NCI-H128 (cell line): ENCODE measurements around the gene DHTKD1.
"Not testable (repeated sequence)": the region's sequence is repeated elsewhere in the genome, so short reads cannot be mapped to it uniquely, and the experiment has no call there.

ENCODE experiments used
- DNase-seq: peaks from one replicate; lab custom pipeline; 2025; ENCODE audit not compliant: unreplicated experiment; lab: John Stamatoyannopoulos, UW

The DHTKD1 gene

GRCh38 chr10:12135631-12136030 is 66.9 kb downstream of the DHTKD1 start:
- DNase-seq: no peak

- no peak for DNase-seq
Measured at GRCh38 chr10:12140038-12140437, 71.3 kb downstream of the DHTKD1 start.

DNA sequence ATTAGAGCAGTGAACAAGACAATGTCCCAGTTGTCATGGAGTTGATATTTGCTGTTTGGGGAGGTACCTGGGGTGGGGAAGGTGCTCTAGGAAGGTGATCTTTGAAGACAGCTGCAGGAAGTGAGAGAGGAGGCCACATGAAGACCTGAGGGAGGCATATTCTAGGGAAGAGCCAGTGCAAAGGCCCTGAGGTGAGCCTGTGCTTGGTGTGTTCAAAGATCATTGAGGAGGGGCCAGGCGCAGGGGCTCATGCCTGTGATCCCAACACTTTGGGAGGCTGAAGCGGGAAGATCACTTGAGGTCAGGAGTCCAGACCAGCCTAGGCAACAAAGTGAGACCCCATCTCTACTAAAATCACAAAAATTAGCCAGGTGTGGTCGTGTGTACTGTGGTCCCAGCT is 75.8 kb downstream of the DHTKD1 start:
- no peak for DNase-seq

- DNase-seq: no peak
Measured at GRCh38 chr10:12150163-12150562, 81.4 kb downstream of the DHTKD1 start.

- DNase-seq: no peak
Measured at GRCh38 chr10:12154516-12154915, 85.8 kb downstream of the DHTKD1 start.

DNA sequence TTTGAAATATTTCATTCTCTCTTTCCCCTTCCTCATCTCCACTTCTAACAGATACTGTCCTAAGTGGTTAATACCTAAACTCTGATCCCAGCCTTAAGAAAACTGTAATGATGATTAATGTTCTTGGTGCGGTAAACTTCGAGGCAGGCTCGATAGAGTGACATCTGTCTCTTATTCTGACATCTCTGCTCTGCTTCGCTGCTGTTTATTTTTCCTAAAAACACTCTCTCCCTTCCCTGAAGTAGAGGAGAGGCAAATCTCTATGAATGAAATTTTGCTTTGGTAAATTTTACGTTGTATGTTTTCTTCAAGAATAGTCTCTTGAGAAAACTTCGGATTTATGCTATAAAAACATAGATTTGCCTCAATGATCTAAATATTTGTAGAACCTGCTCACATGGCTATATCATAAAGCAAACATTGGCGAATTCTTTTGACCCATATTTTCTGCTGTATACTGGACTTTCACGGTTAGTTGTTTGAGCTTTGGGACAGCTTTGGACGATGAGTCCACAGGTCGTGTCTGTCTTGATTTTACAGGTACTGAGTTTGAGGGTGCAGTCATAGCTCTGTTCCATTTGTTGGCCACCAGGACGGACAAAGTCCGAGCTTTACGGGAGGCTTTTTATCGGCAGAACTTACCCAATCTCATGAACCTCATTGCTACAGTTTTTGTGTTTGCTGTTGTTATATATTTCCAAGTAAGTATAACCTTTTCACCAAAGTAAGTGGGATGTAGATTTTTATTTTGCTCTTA is 87.8 kb downstream of the DHTKD1 start:
- no peak for DNase-seq

GRCh38 chr10:12158111-12158510 is 89.4 kb downstream of the DHTKD1 start:
- no peak for DNase-seq

DNA sequence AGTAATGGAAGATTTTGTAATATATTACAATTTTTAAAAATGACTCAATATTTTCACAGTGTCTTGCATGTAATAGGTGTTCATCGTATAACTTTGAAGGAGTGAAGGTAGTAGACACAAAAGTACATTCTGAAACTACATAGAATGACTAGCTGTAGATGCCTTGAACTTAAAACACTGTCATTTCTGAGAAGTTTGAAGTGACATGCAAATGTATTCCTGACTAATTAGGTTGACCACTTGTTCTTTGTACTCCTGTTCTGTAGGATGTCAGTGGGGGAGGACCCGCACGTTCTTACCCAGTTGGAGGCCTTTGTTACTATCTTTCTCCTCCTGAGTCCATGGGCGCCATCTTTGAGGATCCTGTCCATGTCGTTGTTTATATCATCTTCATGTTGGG is 91.9 kb downstream of the DHTKD1 start:
- no peak for DNase-seq

- DNase-seq: no peak
Measured at GRCh38 chr10:12162927-12163326, 94.2 kb downstream of the DHTKD1 start.

- no peak for DNase-seq
Measured at GRCh38 chr10:12164085-12164484, 95.3 kb downstream of the DHTKD1 start.

GRCh38 chr10:12165036-12165435 is 96.3 kb downstream of the DHTKD1 start:
- no peak for DNase-seq

DNA sequence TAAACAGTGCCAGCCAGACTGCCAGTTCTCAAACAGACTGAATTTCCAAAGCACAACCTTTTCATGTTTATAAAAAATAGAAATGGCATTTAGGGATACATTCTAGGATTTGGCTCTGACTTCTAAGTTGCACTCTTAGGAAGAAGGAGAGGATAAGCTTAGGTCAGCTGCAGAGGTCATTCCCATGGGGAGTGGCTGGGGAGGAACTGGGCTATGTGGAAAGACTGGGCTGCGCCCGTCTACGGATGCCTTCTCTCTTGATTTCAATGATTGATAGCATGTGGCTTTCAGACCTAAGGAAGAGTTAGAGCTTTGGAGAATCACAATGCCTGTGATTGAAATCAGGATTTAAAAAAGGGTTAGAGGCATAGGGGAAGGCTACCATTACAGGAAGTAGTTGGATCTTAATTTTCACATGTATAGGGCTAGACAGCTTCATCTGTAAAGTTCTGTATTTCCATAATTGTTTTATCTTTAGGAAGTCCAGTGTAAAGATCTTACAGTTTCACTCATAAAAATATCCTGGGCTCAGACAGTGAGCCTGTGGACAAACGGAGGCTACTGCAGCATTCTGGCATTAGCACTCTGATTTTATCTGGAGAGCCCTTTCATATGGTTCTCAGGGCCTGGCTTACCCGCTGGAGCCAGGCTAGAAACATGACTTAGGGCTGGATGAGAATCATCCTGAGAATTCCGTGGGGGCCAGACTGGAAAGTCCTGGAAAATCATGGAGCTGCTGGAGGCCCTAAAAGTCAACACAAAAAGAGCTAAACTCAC is 97.4 kb downstream of the DHTKD1 start:
- DNase-seq: no peak

DNA sequence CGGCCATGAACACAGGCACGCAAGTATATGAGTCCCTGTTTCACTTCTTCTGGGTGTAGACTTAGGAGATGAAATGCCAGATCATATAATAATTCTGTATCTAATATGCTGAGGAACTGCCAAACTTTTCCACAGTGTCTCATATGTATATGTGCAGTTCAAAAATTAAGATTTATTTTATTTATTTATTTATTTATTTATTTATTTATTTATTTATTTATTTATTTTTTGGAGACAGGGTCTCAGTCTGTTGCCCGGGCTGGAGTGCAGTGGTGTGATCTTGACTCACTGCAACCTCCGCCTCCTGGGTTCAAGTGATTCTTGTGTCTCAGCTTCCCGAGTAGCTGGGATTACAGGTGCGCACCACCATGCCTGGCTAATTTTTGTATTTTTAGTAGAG is 102.8 kb downstream of the DHTKD1 start:
- DNase-seq: not testable (repeated sequence)
